Myocyte (in vitro differentiated cells): ENCODE data around the gene TMEM132C. TPM values are rescaled to one million over a fixed set of nuclear protein-coding genes. Genes with fewer than 3 reads are reported as not detected.
A peak's percentile ranks its signal among the peaks of the same experiment; 100 is the strongest.

Experiments used
- DNase-seq: peaks from one replicate; pipeline ENCODE4 v3.0.0-alpha.2; 2012; ENCODE audit warnings: low read depth
- total RNA-seq: library from RNA; depleted of rRNA; stranded (reverse); fragments of >200 nt; gene quantifications from 2 replicates; pipeline ENCODE4 v1.2.3, GENCODE V29; 2014

Gene TMEM132C
- total RNA-seq, 1 donor from 2014 or later: not detected

GRCh38 chr12:128415036-128415560 lies 148.1 kb downstream of the TMEM132C start:
- no peak for DNase-seq

GRCh38 chr12:128418944-128419343 lies 152.0 kb downstream of the TMEM132C start:
- DNase-seq: no peak

- DNase-seq: no peak
Observed at GRCh38 chr12:128420163-128420562, 153.2 kb downstream of the TMEM132C start.

GRCh38 chr12:128421375-128421774 lies 154.4 kb downstream of the TMEM132C start:
- no peak for DNase-seq

GRCh38 chr12:128423205-128423604 lies 156.2 kb downstream of the TMEM132C start:
- no peak for DNase-seq

- DNase-seq: no peak
Observed at GRCh38 chr12:128424931-128425431, 158.0 kb downstream of the TMEM132C start.

GRCh38 chr12:128425666-128426331 lies 158.8 kb downstream of the TMEM132C start:
- no peak for DNase-seq

GRCh38 chr12:128426511-128426910 lies 159.5 kb downstream of the TMEM132C start:
- no peak for DNase-seq

- no peak for DNase-seq
Observed at GRCh38 chr12:128439796-128440195, 172.8 kb downstream of the TMEM132C start.

GRCh38 chr12:128442096-128442495 lies 175.1 kb downstream of the TMEM132C start:
- DNase-seq: no peak

- no peak for DNase-seq
Observed at GRCh38 chr12:128444598-128444997, 177.6 kb downstream of the TMEM132C start.

- DNase-seq: no peak
Observed at GRCh38 chr12:128445415-128446127, 178.6 kb downstream of the TMEM132C start.

- peak; percentile 45 for DNase-seq
Observed at GRCh38 chr12:128449146-128449894, 182.3 kb downstream of the TMEM132C start.

- DNase-seq: no peak
Observed at GRCh38 chr12:128450810-128451209, 183.8 kb downstream of the TMEM132C start.

- no peak for DNase-seq
Observed at GRCh38 chr12:128455851-128456250, 188.9 kb downstream of the TMEM132C start.

- DNase-seq: no peak
Observed at GRCh38 chr12:128456922-128457321, 190.0 kb downstream of the TMEM132C start.

GRCh38 chr12:128458301-128458974 lies 191.5 kb downstream of the TMEM132C start:
- no peak for DNase-seq

GRCh38 chr12:128459067-128459466 lies 192.1 kb downstream of the TMEM132C start:
- DNase-seq: no peak

- DNase-seq: no peak
Observed at GRCh38 chr12:128463881-128464280, 196.9 kb downstream of the TMEM132C start.

GRCh38 chr12:128467882-128468281 lies 200.9 kb downstream of the TMEM132C start:
- DNase-seq: no peak

- no peak for DNase-seq
Observed at GRCh38 chr12:128468926-128469325, 202.0 kb downstream of the TMEM132C start.
